HG03565 (cell line): ENCODE results near the gene RNF11.

Experiments used
- ATAC-seq: cut with Tn5 transposase; IDR thresholded peaks from one replicate; pipeline ENCODE4 v1.9.1; 2021; ENCODE audit warnings: mild to moderate bottlenecking, moderate library complexity; ENCODE audit not compliant: unreplicated experiment

Gene RNF11

DNA sequence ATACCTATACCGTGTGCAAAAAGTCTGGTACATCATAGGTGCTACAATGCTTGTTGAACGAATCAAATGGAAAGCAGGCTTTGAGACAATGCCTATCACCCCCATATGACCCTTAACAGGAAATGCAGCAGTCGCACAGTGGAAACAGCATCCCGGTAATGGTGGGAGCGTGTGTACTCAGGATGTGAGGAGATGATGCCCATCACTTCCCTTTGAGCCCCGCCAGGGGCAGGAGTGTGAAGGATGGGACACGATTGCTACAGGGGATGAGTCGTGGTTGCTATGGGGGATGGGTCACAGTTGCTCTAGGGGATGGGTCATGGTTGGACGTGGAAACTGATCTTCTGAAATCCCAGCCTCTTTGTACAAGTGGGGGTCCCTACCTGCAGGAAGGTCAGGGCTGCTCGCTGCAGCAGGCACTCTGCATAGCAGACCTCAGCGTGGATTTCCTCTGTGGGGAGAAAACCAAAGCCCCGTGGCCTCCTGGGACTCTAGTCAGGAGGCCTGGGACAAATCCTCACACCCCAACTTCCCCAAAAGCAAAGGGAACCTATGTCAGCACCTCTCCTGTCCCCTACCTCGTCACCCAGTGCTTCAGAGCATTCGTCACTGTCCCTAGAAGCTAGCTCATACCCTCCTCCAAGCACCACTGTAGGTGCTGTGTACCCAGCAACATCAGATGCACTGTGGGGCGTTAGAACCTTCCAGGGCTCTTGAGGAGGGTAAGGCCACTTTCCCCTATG lies 75.0 kb downstream of the RNF11 start:
- no peak for ATAC-seq

DNA sequence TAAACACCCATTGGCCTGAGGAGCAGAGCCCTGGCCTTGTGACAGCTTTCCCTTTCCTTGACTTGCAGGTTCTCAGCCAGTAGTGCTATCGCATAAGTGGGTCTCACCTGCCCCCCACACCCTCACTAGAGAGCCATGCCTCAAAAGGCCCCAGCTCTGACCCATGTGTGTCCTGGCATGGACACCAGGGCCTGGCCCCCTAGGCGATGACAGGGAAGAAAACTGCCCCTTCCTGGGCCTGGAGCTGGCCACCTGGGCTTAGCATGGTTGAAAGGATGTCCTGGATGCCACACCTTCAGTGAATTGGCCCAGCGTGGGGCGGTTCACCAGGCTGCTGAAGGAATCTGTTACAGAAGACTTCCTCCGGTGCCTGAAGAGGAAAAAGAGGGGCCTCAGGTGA lies 75.8 kb downstream of the RNF11 start:
- ATAC-seq = no peak

DNA sequence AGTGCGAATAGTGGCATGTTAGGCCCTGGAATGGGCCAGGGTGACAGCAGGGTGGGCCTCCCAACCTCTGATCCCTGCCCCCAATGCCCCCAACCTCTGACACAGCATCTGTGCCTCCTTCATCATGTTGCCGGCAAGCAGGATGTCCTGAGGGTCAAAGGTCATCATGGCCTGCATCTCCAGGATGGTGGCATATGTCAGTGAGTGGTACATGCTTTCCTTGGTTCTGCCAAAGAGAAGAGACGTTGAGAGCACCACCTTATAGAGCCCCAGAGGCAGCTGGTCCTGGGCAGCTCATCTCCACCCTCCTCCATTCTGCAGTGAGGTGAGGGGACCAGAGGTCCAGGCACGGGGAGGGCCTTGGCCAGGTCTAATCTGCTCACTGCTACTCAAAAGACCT lies 76.6 kb downstream of the RNF11 start:
- no peak for ATAC-seq

DNA sequence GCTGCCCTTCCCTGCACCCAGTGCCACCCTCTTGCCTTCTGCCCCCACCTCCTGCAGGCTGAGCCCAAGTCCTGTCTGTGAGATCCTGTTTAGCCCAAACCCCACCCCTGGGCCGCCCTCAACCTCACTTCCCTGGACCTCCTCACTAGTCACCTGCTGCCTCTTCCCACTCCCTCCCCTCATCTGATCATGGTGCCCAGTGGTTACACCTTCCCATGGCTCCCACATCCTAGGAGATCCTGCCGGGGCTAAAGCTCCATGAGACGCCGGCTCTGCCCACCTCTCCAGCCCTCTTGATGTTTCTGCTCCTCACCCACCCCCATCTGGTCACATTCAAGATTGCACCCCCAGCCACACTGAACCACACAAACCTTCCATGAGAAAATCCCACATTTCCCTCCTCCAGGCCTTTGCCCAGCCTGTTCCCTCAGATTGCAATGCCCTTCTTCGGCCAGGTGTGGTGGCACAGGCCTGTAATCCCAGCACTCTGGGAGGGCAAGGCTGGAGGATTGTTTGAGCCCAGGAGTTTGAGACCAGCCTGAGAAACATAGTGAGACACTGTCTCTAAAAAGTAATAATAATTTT lies 77.3 kb downstream of the RNF11 start:
- no peak for ATAC-seq

DNA sequence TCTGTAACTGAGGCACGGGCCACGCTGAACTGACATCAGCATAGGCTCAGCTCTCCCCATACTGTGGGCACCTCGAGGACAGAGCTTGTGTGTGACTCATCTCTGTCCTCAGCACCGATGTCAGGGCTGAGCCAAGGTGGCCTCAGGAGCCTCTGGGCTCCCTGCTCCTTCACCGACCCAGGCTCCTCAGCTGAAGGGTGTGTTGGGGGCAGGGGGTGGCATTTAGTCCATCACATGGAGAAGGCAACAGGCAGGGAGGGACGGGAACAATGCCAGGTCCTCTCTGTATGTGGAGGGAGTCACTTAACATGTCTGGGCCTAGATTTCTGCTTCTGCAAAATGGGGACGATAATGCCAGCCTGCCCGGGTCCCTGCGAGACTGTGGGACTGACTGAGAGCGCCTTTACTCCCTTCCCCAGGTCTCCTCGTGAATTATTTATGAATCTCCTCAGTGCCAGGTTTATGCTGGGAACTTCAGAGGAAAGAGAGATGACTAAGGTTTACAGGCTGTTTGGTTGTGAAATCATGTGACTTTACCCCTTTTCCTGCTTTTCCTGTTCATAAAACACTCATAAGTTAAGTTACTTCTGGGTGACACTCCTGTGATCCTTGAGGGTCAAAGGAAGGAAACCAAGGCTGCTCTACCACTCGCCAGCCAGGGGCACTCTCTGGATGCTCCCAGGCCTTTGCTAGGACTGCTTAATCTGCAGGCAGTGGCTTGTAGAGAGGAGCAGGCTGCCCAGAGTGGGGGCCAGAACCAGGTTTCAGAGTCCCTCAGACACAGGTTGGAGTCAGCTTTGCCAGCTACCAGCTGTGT lies 78.1 kb downstream of the RNF11 start:
- ATAC-seq = no peak

DNA sequence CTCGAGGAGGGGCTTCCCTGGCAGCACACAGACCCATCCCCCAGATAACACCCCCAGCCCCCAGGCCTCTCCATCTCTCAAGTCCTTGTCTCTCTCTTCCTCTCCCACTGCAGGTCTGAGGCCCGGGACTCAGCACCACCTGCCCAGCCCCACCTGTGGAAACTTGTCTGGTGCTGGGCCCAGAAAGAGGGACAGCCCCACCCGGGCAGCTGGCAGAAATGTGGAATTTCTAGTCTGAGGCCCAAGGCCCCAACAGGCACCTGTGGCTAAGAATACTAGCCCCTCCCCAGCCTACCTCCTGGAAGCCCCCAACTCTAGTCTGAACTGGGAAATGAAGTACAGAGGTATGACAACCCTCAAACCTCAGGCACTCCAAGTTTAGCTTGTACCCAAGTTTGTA lies 78.9 kb downstream of the RNF11 start:
- ATAC-seq = no peak

DNA sequence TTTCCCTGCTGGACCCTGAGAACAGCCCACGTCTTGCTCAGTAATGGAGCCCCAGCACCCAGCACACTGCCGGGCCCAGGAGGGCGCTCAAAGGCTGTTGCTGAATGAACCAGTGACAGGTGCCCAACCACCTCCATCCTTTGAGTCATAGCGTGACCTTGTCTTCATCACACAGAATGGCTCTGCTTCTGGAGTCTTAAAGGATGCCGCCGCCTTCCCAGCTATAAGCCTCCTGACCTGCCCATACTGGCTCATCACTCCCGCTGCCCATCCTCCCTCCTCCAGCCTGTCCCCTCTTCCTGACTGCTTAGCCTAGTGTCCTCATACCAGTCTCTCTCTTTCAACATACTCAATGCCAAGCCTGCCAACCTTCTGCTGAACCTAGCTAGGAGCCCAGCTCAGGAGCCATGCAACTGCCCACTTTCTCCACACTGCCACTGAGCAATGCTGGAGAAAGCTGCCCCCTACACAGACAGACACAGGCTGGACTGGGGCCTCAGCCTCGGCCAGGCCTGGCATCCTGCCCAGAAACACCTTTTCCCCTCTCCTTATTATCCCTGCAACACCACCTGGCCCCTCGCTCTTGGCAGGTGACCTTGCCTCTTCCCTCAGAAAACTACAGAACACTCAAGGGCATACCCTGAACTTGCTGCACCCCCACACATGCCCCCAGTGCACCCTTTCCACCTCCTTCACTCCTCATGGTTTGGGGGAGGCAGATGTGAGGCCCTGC lies 80.2 kb downstream of the RNF11 start:
- no peak for ATAC-seq

DNA sequence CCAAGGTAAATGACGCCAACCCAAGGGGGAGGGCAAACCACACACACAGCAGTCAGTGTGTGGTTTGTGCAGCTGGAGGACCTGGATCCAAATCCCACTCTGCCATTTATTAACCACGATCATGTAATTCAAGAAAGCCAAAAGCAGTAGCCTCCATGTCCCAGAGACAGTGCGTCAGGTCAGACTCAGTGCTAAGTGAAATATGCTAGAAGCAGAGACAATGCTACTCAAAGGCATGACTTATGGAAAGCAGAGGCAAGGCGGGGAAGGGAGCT lies 80.7 kb downstream of the RNF11 start:
- no peak for ATAC-seq

DNA sequence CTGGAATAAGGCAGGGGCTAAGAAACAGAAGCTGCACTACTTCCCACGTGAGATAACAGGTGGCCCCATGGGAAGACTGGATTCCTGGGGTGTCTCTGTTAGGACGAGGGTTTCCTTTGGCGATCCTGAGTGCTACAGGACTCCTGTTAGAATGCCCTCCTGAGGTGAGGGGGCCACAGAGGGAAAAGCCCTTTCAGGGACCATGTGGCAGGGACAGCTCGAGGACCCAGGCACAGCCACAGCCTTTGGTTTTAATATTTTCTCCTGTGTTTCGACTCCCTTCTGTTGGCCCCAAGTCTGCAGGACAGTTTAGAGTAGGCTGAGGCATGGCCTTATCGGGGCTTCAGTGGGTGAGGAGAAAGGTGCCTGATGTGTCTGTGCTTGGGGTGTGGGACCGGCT lies 81.7 kb downstream of the RNF11 start:
- ATAC-seq = no peak

DNA sequence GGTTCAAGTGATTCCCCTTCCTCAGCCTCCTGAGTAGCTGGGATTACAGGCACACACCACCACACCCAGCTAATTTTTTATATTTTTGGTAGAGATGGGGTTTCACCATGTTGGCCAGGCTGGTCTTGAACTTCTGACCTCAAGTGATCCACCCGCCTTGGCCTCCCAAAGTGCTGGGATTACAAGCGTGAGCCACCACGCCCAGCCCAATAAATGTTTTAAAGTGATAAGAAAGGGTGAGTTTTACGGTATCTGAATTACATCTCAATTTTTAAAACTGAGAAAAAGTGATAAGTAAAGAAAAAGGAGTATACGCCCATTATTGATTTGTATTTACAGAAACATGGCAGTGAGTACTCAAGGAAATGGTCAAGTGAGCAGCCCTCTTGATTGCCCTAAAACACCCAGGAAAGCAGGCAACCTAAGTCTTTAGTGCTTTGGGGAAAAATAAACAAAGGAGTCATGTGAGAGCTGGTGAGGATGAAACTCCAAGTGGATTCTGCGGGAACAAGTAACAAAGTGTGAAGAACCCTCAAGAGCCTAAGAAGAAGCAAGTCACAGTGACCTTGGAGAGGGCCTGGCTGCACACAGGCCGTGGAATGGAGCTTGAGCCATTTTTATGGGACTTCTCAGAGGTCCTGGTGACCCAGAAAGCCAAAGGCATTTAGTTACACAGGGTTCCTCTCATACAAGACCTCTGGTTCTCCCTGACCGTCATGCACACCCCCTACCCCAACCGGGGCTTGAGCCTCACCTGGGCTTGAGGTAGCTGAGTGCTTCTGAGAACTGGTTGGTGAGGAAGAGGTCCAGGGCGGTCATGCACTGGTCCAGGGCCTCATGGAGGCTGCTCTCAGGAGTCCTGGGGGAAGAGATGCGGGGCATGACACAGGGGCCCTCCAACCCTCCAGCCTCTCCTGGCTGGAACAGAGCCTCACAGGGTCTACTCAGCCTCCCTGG lies 85.2 kb downstream of the RNF11 start:
- no peak for ATAC-seq

DNA sequence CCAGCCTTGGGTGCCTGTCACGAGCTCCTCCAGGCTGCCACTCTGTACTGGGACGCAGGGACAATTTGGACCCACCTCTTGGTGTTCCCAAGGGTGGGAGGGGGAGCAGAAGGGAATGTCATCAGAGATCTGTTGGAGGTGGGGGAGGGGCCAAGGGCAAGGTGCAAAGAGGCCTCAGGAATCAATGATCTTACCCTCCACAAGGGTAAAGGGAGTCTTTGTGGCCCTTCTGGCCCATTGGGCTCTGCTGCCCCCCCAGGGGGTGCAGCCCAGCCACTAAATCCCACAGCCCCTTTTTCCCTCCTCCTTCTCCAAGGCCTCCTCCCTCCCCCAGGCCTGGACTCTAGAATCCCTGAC lies 85.8 kb downstream of the RNF11 start:
- ATAC-seq = no peak

DNA sequence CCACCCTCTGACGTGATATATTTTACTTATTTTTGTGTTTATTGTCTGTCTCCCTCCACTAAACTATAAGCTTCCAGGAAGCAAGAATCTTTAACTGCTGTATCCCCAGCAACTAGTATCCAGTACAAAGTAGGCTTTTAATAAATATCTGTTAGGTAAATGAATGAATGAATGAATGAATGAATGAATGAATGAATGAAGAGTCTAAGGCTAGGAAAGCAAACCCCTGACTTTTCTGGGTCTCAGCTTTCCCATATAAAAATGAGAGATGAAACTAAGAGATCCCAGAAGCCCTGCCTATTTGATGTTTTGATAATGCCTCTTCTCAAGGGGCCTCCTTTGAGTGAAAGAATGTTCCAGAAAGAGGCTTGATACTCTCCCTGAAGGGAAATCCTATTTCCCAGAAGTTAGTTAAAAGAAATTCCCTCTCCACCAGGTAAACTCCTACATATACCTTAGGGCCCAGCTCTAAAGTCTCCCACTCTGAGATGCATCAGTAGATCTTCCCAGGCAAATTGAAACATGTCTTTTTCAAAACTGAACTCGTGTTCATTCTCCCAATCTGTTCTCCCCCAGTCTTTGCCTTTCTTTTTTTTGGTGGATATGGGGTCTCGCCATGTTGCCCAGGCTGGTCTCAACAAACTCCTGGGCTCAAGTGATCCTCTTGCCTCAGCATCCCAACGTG lies 86.5 kb downstream of the RNF11 start:
- no peak for ATAC-seq
